ENCODE results near the gene CAPN13. TPM values are rescaled to one million over a fixed set of nuclear protein-coding genes. Genes with fewer than 3 reads are reported as not detected.
A peak's percentile ranks its signal among the peaks of the same experiment; 100 is the strongest.

The CAPN13 gene
- total RNA-seq, 1 experiment from 2014 or later: 4.0 TPM

GRCh38 chr2:30765191-30765590, 42.1 kb downstream of the CAPN13 start:
- no peak for DNase-seq (ENCODE audit: low spot score)

GRCh38 chr2:30764021-30764800, 43.0 kb downstream of the CAPN13 start:
- DNase-seq (ENCODE audit: low spot score): no peak

- DNase-seq (ENCODE audit: low spot score): no peak
Observed at GRCh38 chr2:30763151-30763660, 44.0 kb downstream of the CAPN13 start.

GRCh38 chr2:30761226-30761625, 46.0 kb downstream of the CAPN13 start:
- no peak for DNase-seq (ENCODE audit: low spot score)

GRCh38 chr2:30759481-30759880, 47.8 kb downstream of the CAPN13 start:
- no peak for DNase-seq (ENCODE audit: low spot score)

GRCh38 chr2:30758191-30758651, 49.0 kb downstream of the CAPN13 start:
- no peak for DNase-seq (ENCODE audit: low spot score)

- DNase-seq (ENCODE audit: low spot score): no peak
Observed at GRCh38 chr2:30757749-30758148, 49.5 kb downstream of the CAPN13 start.

- DNase-seq (ENCODE audit: low spot score): no peak
Observed at GRCh38 chr2:30756971-30757370, 50.3 kb downstream of the CAPN13 start.

- DNase-seq (ENCODE audit: low spot score): peak; percentile 65
Observed at GRCh38 chr2:30756051-30756719, 51.1 kb downstream of the CAPN13 start.

- DNase-seq (ENCODE audit: low spot score): no peak
Observed at GRCh38 chr2:30753630-30754029, 53.6 kb downstream of the CAPN13 start.

- DNase-seq (ENCODE audit: low spot score): no peak
Observed at GRCh38 chr2:30752811-30753210, 54.4 kb downstream of the CAPN13 start.

- peak; percentile 76 for DNase-seq (ENCODE audit: low spot score)
Observed at GRCh38 chr2:30747206-30747605, 60.0 kb downstream of the CAPN13 start.

GRCh38 chr2:30744823-30745222, 62.4 kb downstream of the CAPN13 start:
- DNase-seq (ENCODE audit: low spot score): no peak

GRCh38 chr2:30741576-30741975, 65.7 kb downstream of the CAPN13 start:
- DNase-seq (ENCODE audit: low spot score): no peak

- DNase-seq (ENCODE audit: low spot score): no peak
Observed at GRCh38 chr2:30738141-30738911, 68.9 kb downstream of the CAPN13 start.

GRCh38 chr2:30737326-30737610, 70.0 kb downstream of the CAPN13 start:
- DNase-seq (ENCODE audit: low spot score): no peak

GRCh38 chr2:30736461-30737325, 70.6 kb downstream of the CAPN13 start:
- DNase-seq (ENCODE audit: low spot score): no peak

- no peak for DNase-seq (ENCODE audit: low spot score)
Observed at GRCh38 chr2:30733876-30734520, 73.2 kb downstream of the CAPN13 start.

- no peak for DNase-seq (ENCODE audit: low spot score)
Observed at GRCh38 chr2:30732876-30733275, 74.4 kb downstream of the CAPN13 start.

- no peak for DNase-seq (ENCODE audit: low spot score)
Observed at GRCh38 chr2:30732376-30732775, 74.9 kb downstream of the CAPN13 start.

- no peak for DNase-seq (ENCODE audit: low spot score)
Observed at GRCh38 chr2:30731706-30732105, 75.5 kb downstream of the CAPN13 start.
